Measurements from ENCODE around the gene TGFA.

GRCh38 chr2:70443726-70444125 is 109.9 kb downstream of the TGFA start:
- TF ChIP-seq CTCF (IDR thresholded peaks at IDR 0.05) (no peak), TCF7 (CRISPR knock-in tag; IDR thresholded peaks at IDR 0.05; ENCODE audit: low read depth) (no peak), JUN (CRISPR knock-in tag; IDR thresholded peaks at IDR 0.05) (no peak), CREB1 (CRISPR knock-in tag; IDR thresholded peaks at IDR 0.05) (no peak)
- TF ChIP-seq, protein P1, sequence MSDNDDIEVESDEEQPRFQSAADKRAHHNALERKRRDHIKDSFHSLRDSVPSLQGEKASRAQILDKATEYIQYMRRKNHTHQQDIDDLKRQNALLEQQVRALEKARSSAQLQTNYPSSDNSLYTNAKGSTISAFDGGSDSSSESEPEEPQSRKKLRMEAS (CRISPR knock-in tag; IDR thresholded peaks at IDR 0.05) = no peak

All from WTC11 (cell line).